ENCODE measurements around the gene COPE.

GRCh38 chr19:18967358-18968146, 48.4 kb upstream of the COPE start:
- TF ChIP-seq CTCF (IDR thresholded peaks at IDR 0.05) (no peak), POLR2A (IDR thresholded peaks at IDR 0.05) (no peak)
